HG02759 (cell line): ENCODE data around the gene IPO13.

Experiments used
- ATAC-seq: cut with Tn5 transposase; IDR thresholded peaks from one replicate; pipeline ENCODE4 v1.9.1; 2021; ENCODE audit warnings: mild to moderate bottlenecking, moderate library complexity; ENCODE audit not compliant: unreplicated experiment

The IPO13 gene

GRCh38 chr1:43947874-43948437 is 1.2 kb downstream of the IPO13 start:
- no peak for ATAC-seq

GRCh38 chr1:43949678-43950077 is 2.9 kb downstream of the IPO13 start:
- ATAC-seq, result no peak

- no peak for ATAC-seq
Measured at GRCh38 chr1:43951021-43951985, 4.6 kb downstream of the IPO13 start.

- ATAC-seq, result no peak
Measured at GRCh38 chr1:43952731-43953346, 6.1 kb downstream of the IPO13 start.

- no peak for ATAC-seq
Measured at GRCh38 chr1:43953361-43953760, 6.6 kb downstream of the IPO13 start.

- no peak for ATAC-seq
Measured at GRCh38 chr1:43954036-43954435, 7.3 kb downstream of the IPO13 start.

GRCh38 chr1:43956234-43956633 is 9.5 kb downstream of the IPO13 start:
- no peak for ATAC-seq

GRCh38 chr1:43957407-43958040 is 10.8 kb downstream of the IPO13 start:
- no peak for ATAC-seq

- ATAC-seq, result no peak
Measured at GRCh38 chr1:43958351-43959255, 11.9 kb downstream of the IPO13 start.

GRCh38 chr1:43960798-43961197 is 14.0 kb downstream of the IPO13 start:
- ATAC-seq, result no peak

GRCh38 chr1:43961692-43962091 is 14.9 kb downstream of the IPO13 start:
- ATAC-seq, result no peak

GRCh38 chr1:43962324-43962723 is 15.6 kb downstream of the IPO13 start:
- ATAC-seq, result no peak

GRCh38 chr1:43963006-43963405 is 16.3 kb downstream of the IPO13 start:
- no peak for ATAC-seq

- ATAC-seq, result no peak
Measured at GRCh38 chr1:43963890-43964289, 17.1 kb downstream of the IPO13 start.

GRCh38 chr1:43965316-43965715 is 18.6 kb downstream of the IPO13 start:
- no peak for ATAC-seq

GRCh38 chr1:43968348-43968948 is 21.7 kb downstream of the IPO13 start:
- ATAC-seq, result no peak

GRCh38 chr1:43969416-43969745 is 22.6 kb downstream of the IPO13 start:
- ATAC-seq, result peak; percentile 3

GRCh38 chr1:43969746-43970466 is 23.2 kb downstream of the IPO13 start, which contains the start of gene DPH2:
DPH2 (plus strand) TSS chr1:43970010; CDS start chr1:43970176, 166 bp downstream.
- peak; percentile 84 for ATAC-seq

- ATAC-seq, result no peak
Measured at GRCh38 chr1:43970502-43970901, 23.8 kb downstream of the IPO13 start.
